WTC11 (cell line): ENCODE data around the gene AK5.

Source experiments
- ARID4B ChIP-seq: sonication (generic); formaldehyde crosslinking; IDR thresholded peaks from 2 replicates; pipeline ENCODE4 v1.8.0; 2023; ENCODE audit warnings: missing genetic modification reagents, mild to moderate bottlenecking, borderline replicate concordance
- NR1H2 ChIP-seq: sonication (generic); formaldehyde crosslinking; IDR thresholded peaks from 2 replicates; pipeline ENCODE4 v1.9.0; 2021; ENCODE audit warnings: mild to moderate bottlenecking, moderate library complexity, missing genetic modification reagents
- ZNF281 ChIP-seq: sonication (generic); formaldehyde crosslinking; IDR thresholded peaks from 2 replicates; pipeline ENCODE4 v1.8.0; 2023; ENCODE audit warnings: mild to moderate bottlenecking, missing genetic modification reagents

GRCh38 chr1:77234096-77234495 lies 47.7 kb upstream of the AK5 start:
- no peak for TF ChIP-seq ARID4B (CRISPR knock-in tag)
- TF ChIP-seq ZNF281 (CRISPR knock-in tag) = no peak
- no peak for TF ChIP-seq NR1H2
